ENCODE results near the gene UBE2D2.

- no peak for TF ChIP-seq CTCF (IDR thresholded peaks at IDR 0.05)
- no peak for TF ChIP-seq POLR2A (IDR thresholded peaks at IDR 0.05)
Measured at GRCh38 chr5:139543423-139543991, 17.6 kb upstream of the UBE2D2 start.
